ENCODE results near the gene UPK3B.
"Not testable (repeated sequence)": the region's sequence is repeated elsewhere in the genome, so short reads cannot be mapped to it uniquely, and the experiment has no call there.

The UPK3B gene

DNA sequence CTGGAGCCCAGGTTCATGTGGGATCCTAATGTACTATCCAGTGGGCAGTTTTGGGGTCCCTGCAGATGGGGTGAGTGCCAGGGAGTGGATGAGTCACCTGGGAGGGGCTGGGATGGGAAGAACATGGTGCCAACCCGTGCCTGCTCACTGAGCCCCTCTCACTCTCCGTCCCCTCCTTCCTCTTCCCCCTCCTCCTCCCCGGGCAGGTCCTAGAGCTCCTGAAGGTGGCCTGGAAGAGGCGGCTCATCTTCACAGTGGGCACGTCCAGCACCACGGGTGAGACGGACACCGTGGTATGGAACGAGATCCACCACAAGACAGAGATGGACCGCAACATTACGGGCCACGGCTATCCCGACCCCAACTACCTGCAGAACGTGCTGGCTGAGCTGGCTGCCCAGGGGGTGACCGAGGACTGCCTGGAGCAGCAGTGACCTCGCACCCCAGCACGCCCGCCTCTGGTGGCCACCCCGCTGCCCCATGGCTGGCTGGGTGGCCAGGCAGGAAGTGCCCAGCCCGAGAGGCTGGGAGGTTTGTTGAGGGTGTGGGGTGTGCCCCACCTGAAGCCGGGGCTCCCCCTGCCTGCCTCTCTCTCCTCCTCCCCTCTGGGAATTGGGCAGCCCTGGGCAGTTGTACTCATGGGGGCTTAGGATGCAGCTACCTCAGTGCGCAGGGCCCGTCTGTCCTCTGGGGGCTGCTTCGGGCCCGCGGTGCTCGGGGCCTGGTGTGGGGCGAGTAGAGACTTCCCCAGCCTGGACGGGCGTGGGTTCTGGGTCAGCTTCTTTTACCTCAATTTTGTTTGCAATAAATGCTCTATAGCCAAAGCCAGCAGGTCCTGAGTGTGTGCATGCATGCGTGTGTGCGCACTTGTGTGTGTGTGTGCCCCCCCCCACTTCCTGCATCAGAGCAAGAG, 4.9 kb upstream of the UPK3B start:
- DNase-seq (ENCODE audit: low read depth): no peak
- TF ChIP-seq, protein P1, sequence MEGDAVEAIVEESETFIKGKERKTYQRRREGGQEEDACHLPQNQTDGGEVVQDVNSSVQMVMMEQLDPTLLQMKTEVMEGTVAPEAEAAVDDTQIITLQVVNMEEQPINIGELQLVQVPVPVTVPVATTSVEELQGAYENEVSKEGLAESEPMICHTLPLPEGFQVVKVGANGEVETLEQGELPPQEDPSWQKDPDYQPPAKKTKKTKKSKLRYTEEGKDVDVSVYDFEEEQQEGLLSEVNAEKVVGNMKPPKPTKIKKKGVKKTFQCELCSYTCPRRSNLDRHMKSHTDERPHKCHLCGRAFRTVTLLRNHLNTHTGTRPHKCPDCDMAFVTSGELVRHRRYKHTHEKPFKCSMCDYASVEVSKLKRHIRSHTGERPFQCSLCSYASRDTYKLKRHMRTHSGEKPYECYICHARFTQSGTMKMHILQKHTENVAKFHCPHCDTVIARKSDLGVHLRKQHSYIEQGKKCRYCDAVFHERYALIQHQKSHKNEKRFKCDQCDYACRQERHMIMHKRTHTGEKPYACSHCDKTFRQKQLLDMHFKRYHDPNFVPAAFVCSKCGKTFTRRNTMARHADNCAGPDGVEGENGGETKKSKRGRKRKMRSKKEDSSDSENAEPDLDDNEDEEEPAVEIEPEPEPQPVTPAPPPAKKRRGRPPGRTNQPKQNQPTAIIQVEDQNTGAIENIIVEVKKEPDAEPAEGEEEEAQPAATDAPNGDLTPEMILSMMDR (IDR thresholded peaks at IDR 0.05; ENCODE audit: control insufficient read depth, extremely low read depth, insufficient read depth): no peak
- H3K4me3 ChIP-seq (ENCODE audit: low read depth, low read length): no peak overlapping the region

DNA sequence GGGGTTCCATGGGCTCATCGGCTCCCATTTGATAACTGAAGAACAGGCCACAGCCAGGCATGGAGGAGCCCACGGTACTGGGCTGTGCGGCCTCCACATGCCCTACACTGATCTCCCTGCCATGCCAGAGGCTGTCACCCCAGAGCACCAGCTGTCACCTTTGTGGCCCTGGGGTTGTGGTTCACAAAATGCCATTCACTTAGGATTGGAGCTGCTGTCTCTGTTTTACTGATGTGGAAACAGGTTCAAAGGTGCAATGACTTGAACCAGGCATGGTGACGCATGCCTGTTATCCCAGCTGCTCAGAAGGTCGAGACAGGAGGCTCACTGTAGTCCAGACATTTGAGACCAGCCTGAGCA, 4.3 kb upstream of the UPK3B start:
- DNase-seq (ENCODE audit: low read depth): no peak
- no peak overlapping the region for H3K4me3 ChIP-seq (ENCODE audit: low read depth, low read length)
- TF ChIP-seq, protein P1 (IDR thresholded peaks at IDR 0.05; ENCODE audit: control insufficient read depth, extremely low read depth, insufficient read depth): no peak

DNA sequence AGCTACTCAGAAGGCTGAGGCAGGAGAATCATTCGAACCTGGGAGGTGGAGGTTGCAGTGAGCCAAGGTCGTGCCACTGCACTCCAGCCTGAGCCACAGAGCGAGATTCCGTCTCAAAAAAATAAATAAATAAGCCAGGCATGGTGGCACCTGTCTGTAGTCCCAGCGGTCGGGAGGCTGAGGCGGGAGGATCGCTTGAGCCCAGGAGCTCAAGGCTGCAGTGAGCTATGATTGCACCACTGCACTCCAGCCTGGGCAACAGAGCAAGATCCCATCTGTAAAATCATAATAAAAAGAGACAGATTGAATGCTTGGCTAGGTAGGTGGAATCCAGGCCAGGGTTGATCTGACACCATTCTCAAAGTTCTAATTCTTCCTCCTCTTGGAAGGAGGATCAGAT, 3.7 kb upstream of the UPK3B start:
- H3K4me3 ChIP-seq (ENCODE audit: low read depth, low read length); DNase-seq (ENCODE audit: low read depth): not testable (repeated sequence)

DNA sequence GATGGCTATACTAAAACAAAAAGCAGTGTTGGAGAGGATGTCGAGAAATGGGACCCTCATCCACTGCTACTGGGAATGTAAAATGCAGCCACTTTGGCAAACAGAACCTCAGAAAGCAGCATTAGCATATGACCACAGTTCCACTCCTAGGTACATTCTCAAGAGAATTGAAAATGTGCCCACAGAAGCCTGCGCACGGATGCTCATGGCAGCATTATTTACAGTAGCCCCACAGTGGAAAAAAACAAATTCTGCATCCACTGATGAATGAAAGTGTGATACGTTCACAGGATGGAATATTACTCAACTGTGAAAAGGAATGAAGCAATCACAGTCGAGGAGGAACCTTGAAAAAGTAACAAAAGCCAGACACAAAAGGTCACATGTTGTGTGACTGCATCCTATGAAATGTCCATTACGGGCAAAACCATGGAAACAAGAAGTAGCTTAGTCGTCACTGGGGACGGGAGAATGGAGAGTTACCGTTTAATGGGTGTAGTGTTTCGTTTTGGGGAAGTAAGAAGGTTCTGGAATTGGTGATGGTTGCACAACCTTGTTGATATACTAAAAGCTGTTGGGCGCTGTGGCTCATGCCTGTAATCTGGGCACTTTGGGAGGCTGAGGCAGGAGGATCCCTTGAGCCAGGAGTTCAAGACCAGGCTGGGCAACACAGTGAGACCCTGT, 2.5 kb upstream of the UPK3B start:
- no peak overlapping the region for H3K4me3 ChIP-seq (ENCODE audit: low read depth, low read length)
- no peak for DNase-seq (ENCODE audit: low read depth)
- TF ChIP-seq, protein P1 (IDR thresholded peaks at IDR 0.05; ENCODE audit: control insufficient read depth, extremely low read depth, insufficient read depth): no peak

DNA sequence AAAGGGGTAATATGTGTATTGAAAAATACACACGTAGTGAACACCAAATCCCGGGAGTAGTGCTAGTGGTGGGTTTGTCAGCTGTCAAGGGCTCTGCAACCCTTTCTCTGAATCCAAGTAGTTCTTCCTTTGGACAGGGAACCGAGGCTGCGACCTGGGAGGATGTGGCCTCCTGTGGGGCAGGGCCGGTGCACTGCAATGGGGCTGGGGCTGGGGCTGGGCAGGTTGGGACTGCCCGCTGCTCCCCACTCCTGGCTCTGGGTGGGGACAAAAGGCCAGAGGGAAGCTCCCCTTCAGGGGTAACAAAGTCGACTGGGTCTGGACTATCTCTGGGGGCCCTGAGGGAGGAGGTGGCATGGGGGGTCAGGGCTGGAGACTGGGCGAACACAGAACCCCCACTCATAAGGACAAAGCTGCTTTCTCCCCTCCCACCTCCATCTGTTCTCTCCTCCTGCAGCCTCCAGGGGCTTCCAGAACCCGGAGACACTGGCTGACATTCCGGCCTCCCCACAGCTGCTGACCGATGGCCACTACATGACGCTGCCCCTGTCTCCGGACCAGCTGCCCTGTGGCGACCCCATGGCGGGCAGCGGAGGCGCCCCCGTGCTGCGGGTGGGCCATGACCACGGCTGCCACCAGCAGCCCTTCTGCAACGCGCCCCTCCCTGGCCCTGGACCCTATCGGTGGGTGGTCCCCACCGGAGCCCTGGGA, 1.0 kb downstream of the UPK3B start:
- H3K4me3 ChIP-seq (ENCODE audit: low read depth, low read length): peak overlapping the region; percentile 53
- DNase-seq (ENCODE audit: low read depth): not testable (repeated sequence)

DNA sequence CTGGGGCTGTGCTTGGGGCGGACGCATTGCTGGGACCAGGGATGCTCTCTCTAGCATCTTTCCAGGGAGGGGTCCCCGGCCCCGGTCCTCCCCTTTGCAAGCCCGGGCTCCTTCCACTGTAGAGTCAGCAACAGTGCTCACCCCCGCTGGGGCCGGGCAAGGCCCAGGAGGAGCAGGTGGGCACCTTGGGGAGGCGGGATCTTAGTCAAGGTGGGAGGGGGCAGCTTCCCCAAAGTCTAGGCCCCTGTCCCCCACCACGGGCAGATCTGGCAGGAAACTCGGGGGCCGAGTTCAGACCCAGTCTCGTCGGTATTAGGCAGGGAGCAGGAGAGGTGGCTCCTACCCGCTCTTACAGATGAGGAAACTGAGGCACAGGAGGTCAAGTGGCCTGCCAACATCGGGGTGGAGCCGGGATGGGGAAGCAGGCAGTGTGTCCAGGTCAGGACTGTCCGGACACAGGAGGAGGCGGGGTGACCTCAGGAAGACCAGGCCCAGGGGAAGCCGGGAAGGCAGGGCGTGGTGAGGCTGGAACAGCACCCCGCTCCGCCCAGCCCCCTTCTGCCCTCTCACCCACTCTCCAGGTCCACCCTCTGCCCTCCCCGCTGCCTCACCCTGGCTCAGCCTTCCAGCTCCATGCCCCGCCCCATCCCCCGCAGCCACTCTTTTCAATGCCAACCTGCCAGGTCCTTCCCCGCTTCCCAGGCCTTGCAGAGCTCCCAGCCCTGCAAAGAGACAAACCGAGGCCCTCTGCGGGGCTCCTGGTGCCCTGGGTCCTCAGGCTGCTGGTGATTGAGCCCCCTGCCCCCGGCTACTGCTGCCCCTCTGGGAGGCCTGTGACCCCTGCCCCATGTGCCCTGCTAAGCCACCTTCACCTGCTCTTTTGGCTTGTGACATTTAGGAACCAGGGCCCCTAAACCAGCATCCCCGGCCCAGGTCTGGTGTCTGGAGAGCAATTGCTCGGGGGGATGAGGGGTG, 1.8 kb downstream of the UPK3B start:
- peak overlapping the region; percentile 53 for H3K4me3 ChIP-seq (ENCODE audit: low read depth, low read length)

DNA sequence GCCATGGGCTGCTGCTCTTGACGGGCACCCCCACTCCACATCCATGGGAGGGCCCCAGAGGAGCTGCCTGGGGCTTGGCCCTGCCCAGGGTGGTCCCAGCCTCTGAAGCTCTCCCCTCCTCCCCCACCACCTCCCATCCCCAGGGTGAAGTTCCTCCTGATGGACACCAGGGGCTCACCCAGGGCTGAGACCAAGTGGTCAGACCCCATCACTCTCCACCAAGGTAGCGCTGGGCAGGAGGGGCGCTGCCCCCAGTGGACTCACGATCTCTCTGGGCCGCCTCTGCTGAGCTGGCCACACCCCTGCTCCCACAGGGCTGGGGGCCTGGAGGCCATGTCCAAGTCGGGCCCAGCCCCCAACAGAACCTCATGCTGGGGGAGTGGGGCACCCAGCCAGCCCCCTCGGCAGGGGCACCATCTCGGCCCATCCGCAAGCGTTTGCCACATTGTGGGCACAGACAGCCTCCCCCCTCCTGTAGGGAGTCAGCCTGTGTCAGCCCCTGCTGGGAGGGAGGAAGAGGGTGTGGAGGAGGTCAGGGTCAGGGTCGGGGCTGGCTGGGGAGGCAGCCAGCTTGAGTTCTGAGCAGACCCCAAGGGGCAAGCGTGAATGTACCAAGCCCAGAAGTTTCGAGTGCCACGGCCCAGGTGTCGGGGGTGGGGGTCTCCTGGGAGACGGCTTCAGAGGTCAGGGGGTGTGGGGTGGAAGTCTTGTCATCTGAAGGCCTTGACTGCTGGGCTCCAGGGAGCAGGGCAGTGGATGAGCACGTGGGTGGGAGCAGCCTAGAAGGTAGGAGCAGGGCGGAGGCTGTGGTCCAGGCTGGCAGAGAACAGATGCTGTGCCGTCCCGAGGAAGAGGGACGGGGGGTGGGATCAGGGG, 2.8 kb downstream of the UPK3B start:
- peak overlapping the region; percentile 28; the same call in 1 of the 2 replicates for H3K4me3 ChIP-seq (ENCODE audit: low read depth, low read length)
- DNase-seq (ENCODE audit: low read depth): no peak
- TF ChIP-seq, protein P1 (IDR thresholded peaks at IDR 0.05; ENCODE audit: control insufficient read depth, extremely low read depth, insufficient read depth): peak; percentile 33

More for the DNA sequence above, 1.8 kb downstream of the UPK3B start:
- not testable (repeated sequence) for DNase-seq (ENCODE audit: low read depth)

All from LNCaP clone FGC (cell line).